ENCODE data around the gene USF1.

- TF ChIP-seq POLR2A (IDR thresholded peaks at IDR 0.05; ENCODE audit: low read length) (no peak), GATA1 (IDR thresholded peaks at IDR 0.05; ENCODE audit: low read depth, low read length) (no peak)
Observed at GRCh38 chr1:161079436-161080110, 33.8 kb upstream of the USF1 start.
